ENCODE measurements around the gene CYTH4. TPM values are rescaled to one million over a fixed set of nuclear protein-coding genes. Genes with fewer than 3 reads are reported as not detected.
A peak's percentile ranks its signal among the peaks of the same experiment; 100 is the strongest.

The CYTH4 gene
- total RNA-seq, 1 donor from 2014 or later, result not detected

GRCh38 chr22:37283393-37283937 lies 1.2 kb downstream of the CYTH4 start:
- DNase-seq, result peak; percentile 44
- H3K4me3 Mint-ChIP-seq (ENCODE audit: unreplicated experiment), result no peak overlapping the region
- H3K4me1 Mint-ChIP-seq (ENCODE audit: low read depth, unreplicated experiment), result peaks cover 7% of the 10 kb centered on the region
- H3K27me3 Mint-ChIP-seq (ENCODE audit: unreplicated experiment), result peaks cover 10% of the 10 kb centered on the region
- TF ChIP-seq, protein P1, sequence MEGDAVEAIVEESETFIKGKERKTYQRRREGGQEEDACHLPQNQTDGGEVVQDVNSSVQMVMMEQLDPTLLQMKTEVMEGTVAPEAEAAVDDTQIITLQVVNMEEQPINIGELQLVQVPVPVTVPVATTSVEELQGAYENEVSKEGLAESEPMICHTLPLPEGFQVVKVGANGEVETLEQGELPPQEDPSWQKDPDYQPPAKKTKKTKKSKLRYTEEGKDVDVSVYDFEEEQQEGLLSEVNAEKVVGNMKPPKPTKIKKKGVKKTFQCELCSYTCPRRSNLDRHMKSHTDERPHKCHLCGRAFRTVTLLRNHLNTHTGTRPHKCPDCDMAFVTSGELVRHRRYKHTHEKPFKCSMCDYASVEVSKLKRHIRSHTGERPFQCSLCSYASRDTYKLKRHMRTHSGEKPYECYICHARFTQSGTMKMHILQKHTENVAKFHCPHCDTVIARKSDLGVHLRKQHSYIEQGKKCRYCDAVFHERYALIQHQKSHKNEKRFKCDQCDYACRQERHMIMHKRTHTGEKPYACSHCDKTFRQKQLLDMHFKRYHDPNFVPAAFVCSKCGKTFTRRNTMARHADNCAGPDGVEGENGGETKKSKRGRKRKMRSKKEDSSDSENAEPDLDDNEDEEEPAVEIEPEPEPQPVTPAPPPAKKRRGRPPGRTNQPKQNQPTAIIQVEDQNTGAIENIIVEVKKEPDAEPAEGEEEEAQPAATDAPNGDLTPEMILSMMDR (IDR thresholded peaks at IDR 0.05; ENCODE audit: partially characterized antibody, unreplicated experiment), result peak; percentile 39
- H3K27ac Mint-ChIP-seq (ENCODE audit: unreplicated experiment), result no peak overlapping the region
- peaks cover 4% of the 10 kb centered on the region for H3K9me3 Mint-ChIP-seq (ENCODE audit: unreplicated experiment)
- peaks cover 6% of the 10 kb centered on the region for H3K36me3 Mint-ChIP-seq (ENCODE audit: unreplicated experiment)

- H3K4me1 Mint-ChIP-seq (ENCODE audit: low read depth, unreplicated experiment), result peaks cover 9% of the 10 kb centered on the region
- peaks cover 6% of the 10 kb centered on the region for H3K9me3 Mint-ChIP-seq (ENCODE audit: unreplicated experiment)
- DNase-seq, result no peak
- TF ChIP-seq, protein P1 (IDR thresholded peaks at IDR 0.05; ENCODE audit: partially characterized antibody, unreplicated experiment), result no peak
- H3K27ac Mint-ChIP-seq (ENCODE audit: unreplicated experiment), result no peak overlapping the region
- peaks cover 10% of the 10 kb centered on the region for H3K27me3 Mint-ChIP-seq (ENCODE audit: unreplicated experiment)
- H3K36me3 Mint-ChIP-seq (ENCODE audit: unreplicated experiment), result peaks cover 6% of the 10 kb centered on the region
- no peak overlapping the region for H3K4me3 Mint-ChIP-seq (ENCODE audit: unreplicated experiment)
Measured at GRCh38 chr22:37284126-37284804, 2.0 kb downstream of the CYTH4 start.

DNA sequence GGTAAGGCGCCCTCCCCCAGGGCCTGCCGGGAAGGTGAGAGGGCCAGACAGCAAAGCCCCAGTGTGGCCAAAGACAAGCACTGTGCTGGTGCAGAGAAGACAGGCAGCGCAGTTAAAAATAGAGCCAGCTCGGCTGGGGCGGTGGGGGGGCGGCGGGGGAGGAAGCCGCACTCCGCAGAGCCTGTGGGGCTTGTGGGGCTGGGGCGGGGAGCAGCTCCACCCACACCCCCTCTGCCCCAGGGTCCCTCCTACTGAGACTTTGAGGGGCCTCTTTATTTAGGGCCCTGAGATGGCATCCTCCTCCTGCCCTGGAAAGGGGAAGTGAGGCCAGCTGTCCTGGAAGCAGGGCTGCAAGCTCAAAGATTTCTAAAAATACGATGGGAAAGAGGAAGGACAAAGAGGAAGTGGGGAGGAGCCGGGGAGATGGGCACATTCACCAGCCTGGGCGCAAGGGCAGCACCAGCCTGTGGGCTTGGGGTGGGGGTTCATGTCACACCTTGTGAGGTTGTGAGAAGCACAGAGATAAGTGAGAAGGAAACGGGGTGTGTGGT lies 2.6 kb downstream of the CYTH4 start:
- peaks cover 9% of the 10 kb centered on the region for H3K9me3 Mint-ChIP-seq (ENCODE audit: unreplicated experiment)
- no peak overlapping the region for H3K4me3 Mint-ChIP-seq (ENCODE audit: unreplicated experiment)
- no peak overlapping the region for H3K27ac Mint-ChIP-seq (ENCODE audit: unreplicated experiment)
- peaks cover 9% of the 10 kb centered on the region for H3K4me1 Mint-ChIP-seq (ENCODE audit: low read depth, unreplicated experiment)
- H3K36me3 Mint-ChIP-seq (ENCODE audit: unreplicated experiment), result peaks cover 6% of the 10 kb centered on the region
- TF ChIP-seq, protein P1 (IDR thresholded peaks at IDR 0.05; ENCODE audit: partially characterized antibody, unreplicated experiment), result no peak
- H3K27me3 Mint-ChIP-seq (ENCODE audit: unreplicated experiment), result peaks cover 11% of the 10 kb centered on the region
- no peak for DNase-seq

DNA sequence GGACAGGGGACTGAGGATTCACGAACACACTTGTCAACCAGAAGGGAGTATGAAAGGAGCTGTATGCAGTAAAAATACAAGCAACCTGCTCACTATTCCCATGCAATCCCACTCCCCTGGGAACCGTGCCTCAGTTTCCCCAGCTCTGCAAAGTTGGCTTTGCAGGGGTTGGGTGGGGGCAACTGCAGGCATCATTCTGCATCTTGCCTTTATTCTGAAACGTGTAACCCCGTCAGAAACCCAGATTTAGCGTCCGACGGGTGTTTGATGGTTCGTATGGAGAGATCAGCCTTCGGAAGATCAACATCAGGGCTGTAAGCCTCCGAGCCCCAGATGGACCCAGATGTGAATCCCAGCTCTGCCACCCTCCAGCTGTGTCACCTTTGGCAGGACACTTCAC lies 3.6 kb downstream of the CYTH4 start:
- peaks cover 15% of the 10 kb centered on the region for H3K27me3 Mint-ChIP-seq (ENCODE audit: unreplicated experiment)
- TF ChIP-seq, protein P1 (IDR thresholded peaks at IDR 0.05; ENCODE audit: partially characterized antibody, unreplicated experiment), result no peak
- peaks cover 5% of the 10 kb centered on the region for H3K36me3 Mint-ChIP-seq (ENCODE audit: unreplicated experiment)
- H3K4me3 Mint-ChIP-seq (ENCODE audit: unreplicated experiment), result no peak overlapping the region
- H3K9me3 Mint-ChIP-seq (ENCODE audit: unreplicated experiment), result peaks cover 14% of the 10 kb centered on the region
- no peak for DNase-seq
- H3K4me1 Mint-ChIP-seq (ENCODE audit: low read depth, unreplicated experiment), result peaks cover 10% of the 10 kb centered on the region
- H3K27ac Mint-ChIP-seq (ENCODE audit: unreplicated experiment), result no peak overlapping the region

DNA sequence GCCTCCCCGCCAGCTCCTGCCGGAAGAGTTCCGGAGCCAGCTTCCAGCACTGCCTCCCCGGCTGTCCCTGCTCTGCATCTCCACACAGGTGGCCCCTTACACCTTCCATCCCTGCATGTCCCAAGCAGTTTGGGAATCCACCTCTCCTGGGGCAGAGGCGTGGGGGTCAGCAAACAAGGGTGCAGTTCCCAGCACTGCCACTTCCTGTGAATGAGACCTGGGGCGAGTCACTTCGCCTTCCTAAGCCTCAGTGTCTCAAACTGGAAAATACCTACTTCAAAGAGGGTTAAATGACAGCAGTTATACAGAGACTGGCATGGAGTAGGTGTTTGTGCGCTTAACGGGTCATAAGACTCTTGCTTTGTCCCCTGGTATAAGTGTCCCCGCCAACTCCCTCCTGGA lies 5.2 kb downstream of the CYTH4 start:
- Mint-ChIP-seq H3K27ac (ENCODE audit: unreplicated experiment) (no peak overlapping the region), H3K4me3 (ENCODE audit: unreplicated experiment) (no peak overlapping the region), H3K36me3 (ENCODE audit: unreplicated experiment) (no peaks in the 10 kb centered on the region), H3K9me3 (ENCODE audit: unreplicated experiment) (peaks cover 16% of the 10 kb centered on the region), H3K4me1 (ENCODE audit: low read depth, unreplicated experiment) (peaks cover 12% of the 10 kb centered on the region), H3K27me3 (ENCODE audit: unreplicated experiment) (peaks cover 15% of the 10 kb centered on the region)
- DNase-seq, result no peak
- TF ChIP-seq, protein P1 (IDR thresholded peaks at IDR 0.05; ENCODE audit: partially characterized antibody, unreplicated experiment), result no peak
